Endothelial cell of umbilical vein (primary cell): ENCODE results near the gene URM1. TPM values are rescaled to one million over a fixed set of nuclear protein-coding genes. Genes with fewer than 3 reads are reported as not detected.

Source experiments
- BruUV-seq: library from RNA; stranded (reverse); fragments of 400-500 nt; replicated peaks from 2 replicates; lab custom pipeline; 2021; lab: Mats Ljungman, UMichigan
- CTCF ChIA-PET: fragments of 300-600, 350-600 bp; sonication (Branson Sonifier 250); formaldehyde crosslinking; loops from one replicate; lab custom pipeline; 2021; ENCODE audit warnings: antibody characterized with exemption, inconsistent platforms; lab: Charles Lee
- POLR2A ChIA-PET: fragments of 300-600, 350-600 bp; sonication (Branson Sonifier 250); formaldehyde crosslinking; loops from one replicate; lab custom pipeline; 2021; ENCODE audit warnings: antibody characterized with exemption, inconsistent platforms; lab: Charles Lee
- DNase-seq: peaks from one replicate; pipeline ENCODE4 v3.0.0-alpha.2; 2011; ENCODE audit warnings: low read depth, low spot score
- FAIRE-seq: peaks from 2 replicates; lab custom pipeline; 2011; peaks lifted over from hg19 to GRCh38; lab: Jason Lieb, UNC
- H2AFZ ChIP-seq: 2 replicates; pipeline ENCODE4 v1.6.0; 2012; ENCODE audit warnings: low read depth, low read length, control low read depth, inconsistent platforms
- H3K27ac ChIP-seq: 2 replicates; pipeline ENCODE4 v1.5.1; 2011; ENCODE audit warnings: low read depth, mild to moderate bottlenecking, control low read depth, low read length, moderate library complexity; ENCODE audit not compliant: insufficient read depth
- H3K27me3 ChIP-seq, 2 experiments: 2 replicates each; pipeline versions ENCODE4 v1.6.0 to v1.6.1; 2011; ENCODE audit warnings: low read length in 2 of 2, mixed read lengths in 1 of 2; ENCODE audit not compliant: control insufficient read depth in 2 of 2, insufficient read depth in 2 of 2
- H3K36me3 ChIP-seq, 2 experiments: 2 replicates in 1 of 2; 3 replicates in 1 of 2; pipeline ENCODE4 v1.5.1; 2011; ENCODE audit warnings: low read length in 2 of 2, mild to moderate bottlenecking in 1 of 2, moderate library complexity in 1 of 2; ENCODE audit not compliant: control insufficient read depth in 2 of 2, insufficient read depth in 2 of 2; ENCODE audit errors: extremely low read depth in 1 of 2
- H3K4me1 ChIP-seq: 3 replicates; pipeline ENCODE4 v1.5.1; 2011; ENCODE audit warnings: mild to moderate bottlenecking, low read length; ENCODE audit not compliant: control insufficient read depth, insufficient read depth; ENCODE audit errors: extremely low read depth
- H3K4me2 ChIP-seq: 2 replicates; pipeline ENCODE4 v1.6.1; 2011; ENCODE audit warnings: low read length, control low read depth, mixed read lengths; ENCODE audit not compliant: insufficient read depth
- H3K4me3 ChIP-seq, 3 experiments: fragments of 200-600 bp in 1 of 3; sonication (generic), shearing (Covaris generic) in 1 of 3; replicated peaks in 1 of 3; 2 replicates each; pipeline ENCODE4 v1.5.1; 2011 to 2016; ENCODE audit warnings: control low read depth in 3 of 3, low read length in 3 of 3, mild to moderate bottlenecking in 2 of 3, inconsistent platforms in 1 of 3, low read depth in 1 of 3, moderate library complexity in 1 of 3; ENCODE audit not compliant: insufficient read depth in 1 of 3
- H3K79me2 ChIP-seq: 2 replicates; pipeline ENCODE4 v1.6.0; 2012; ENCODE audit warnings: low read length, inconsistent platforms; ENCODE audit not compliant: control insufficient read depth, insufficient read depth
- H3K9ac ChIP-seq: replicated peaks from 2 replicates; pipeline ENCODE3; 2011; ENCODE audit warnings: low read length, control low read depth; ENCODE audit not compliant: insufficient read depth; ENCODE audit errors: extremely low read depth
- H3K9me1 ChIP-seq: replicated peaks from 3 replicates; pipeline ENCODE4 v1.6.0; 2011; ENCODE audit warnings: mild to moderate bottlenecking, low read length; ENCODE audit not compliant: control insufficient read depth, insufficient read depth; ENCODE audit errors: extremely low read depth
- H3K9me3 ChIP-seq: replicated peaks from 2 replicates; pipeline ENCODE4 v1.5.1; 2012; ENCODE audit warnings: low read length, inconsistent platforms; ENCODE audit not compliant: control insufficient read depth, insufficient read depth
- H4K20me1 ChIP-seq: replicated peaks from 2 replicates; pipeline ENCODE3; 2011; ENCODE audit warnings: mild to moderate bottlenecking, low read length; ENCODE audit not compliant: control insufficient read depth, insufficient read depth; ENCODE audit errors: extremely low read depth
- EZH2 ChIP-seq: IDR thresholded peaks from 2 replicates; pipeline ENCODE4 v1.6.1; 2012; ENCODE audit warnings: borderline replicate concordance, low read depth, mild to moderate bottlenecking, moderate library complexity, low read length, inconsistent platforms; ENCODE audit not compliant: severe bottlenecking
- FOS ChIP-seq: IDR thresholded peaks from 2 replicates; pipeline ENCODE4 v1.6.1; 2011; ENCODE audit warnings: mild to moderate bottlenecking, low read length, moderate library complexity, borderline replicate concordance; ENCODE audit not compliant: insufficient read depth
- MYC ChIP-seq: IDR thresholded peaks from one replicate; pipeline ENCODE4 v1.6.1; 2011; ENCODE audit warnings: mild to moderate bottlenecking, low read depth, low read length
- POLR2A ChIP-seq: IDR thresholded peaks from 2 replicates; pipeline ENCODE4 v1.6.1; 2012; ENCODE audit warnings: low read depth, mild to moderate bottlenecking, control low read depth, low read length
- POLR2AphosphoS5 ChIP-seq: IDR thresholded peaks from 2 replicates; pipeline ENCODE4 v1.6.1; 2012; ENCODE audit warnings: low read depth, mild to moderate bottlenecking, control low read depth, low read length, moderate library complexity; ENCODE audit not compliant: insufficient read depth
- dilution Hi-C: fragments of 300-500 bp; cut with MboI; formaldehyde crosslinking; loops from one replicate; pipeline ENCODE4 v1.15.0; 2019; ENCODE audit warnings: low sequenced_read_pairs; ENCODE audit not compliant: extremely low pct_ligation_motif_present
- intact Hi-C: fragments of 100-400 bp; cut with micrococcal nuclease; formaldehyde crosslinking; loops from one replicate; pipeline ENCODE4 v1.10.0; 2022
- polyA plus RNA-seq, 4 experiments: library from polyadenylated mRNA; depleted of rRNA in 3 of 4; stranded (reverse) in 3 of 4; unstranded in 1 of 4; fragments of >200 nt; gene quantifications; 2 replicates each; pipeline versions ENCODE4 v1.2.1 to v1.2.3, GENCODE V29; 2011 to 2012; ENCODE audit warnings: missing spikeins in 1 of 4
- total RNA-seq: library from RNA; stranded (reverse); gene quantifications from 2 replicates; pipeline ENCODE4 v1.2.3, GENCODE V29; 2021
- TF ChIP-seq, protein P1 (sequence below), 2 donors: IDR thresholded peaks; 1 replicate in 1 of 2; 2 replicates in 1 of 2; pipeline ENCODE4 v1.5.1; 2011; ENCODE audit warnings: low read length in 2 of 2, mild to moderate bottlenecking in 2 of 2, moderate library complexity in 2 of 2, control low read depth in 1 of 2, inconsistent platforms in 1 of 2, low read depth in 1 of 2; ENCODE audit not compliant: insufficient read depth in 1 of 2; ENCODE audit errors: extremely low read depth in 1 of 2
- TF ChIP-seq, protein P2 (sequence below): IDR thresholded peaks from 2 replicates; pipeline ENCODE4 v1.6.1; 2011; ENCODE audit not compliant: insufficient read depth, insufficient read length

Gene URM1
- total and polyA plus RNA-seq, 2 donors (not counting 3 experiments of a cell fraction or from before 2014, with no cell fraction given), result 86.5 to 100 TPM

GRCh38 chr9:128429513-128430086 is 58.4 kb downstream of the URM1 start:
- no peak overlapping the region for H3K9ac ChIP-seq
- H3K79me2 ChIP-seq, result no peaks in the 10 kb centered on the region
- ChIA-PET POLR2A (interaction anchor here (0.6 kb wide), 2 partner anchors 200 to 770 kb away, joined by 3 read pairs; no protein-coding TSS in a partner anchor), CTCF (interaction anchor here (0.8 to 2.9 kb wide), 6 partner anchors 9 to 134 kb away, joined by 3 to 22 read pairs (median 4); no protein-coding TSS in a partner anchor)
- H2AFZ ChIP-seq, result no peak overlapping the region
- no peak overlapping the region for H3K4me2 ChIP-seq
- BruUV-seq, result no TSS peak
- TF ChIP-seq MYC (no peak), POLR2AphosphoS5 (no peak), FOS (no peak), POLR2A (no peak), EZH2 (no peak)
- TF ChIP-seq, protein P1, sequence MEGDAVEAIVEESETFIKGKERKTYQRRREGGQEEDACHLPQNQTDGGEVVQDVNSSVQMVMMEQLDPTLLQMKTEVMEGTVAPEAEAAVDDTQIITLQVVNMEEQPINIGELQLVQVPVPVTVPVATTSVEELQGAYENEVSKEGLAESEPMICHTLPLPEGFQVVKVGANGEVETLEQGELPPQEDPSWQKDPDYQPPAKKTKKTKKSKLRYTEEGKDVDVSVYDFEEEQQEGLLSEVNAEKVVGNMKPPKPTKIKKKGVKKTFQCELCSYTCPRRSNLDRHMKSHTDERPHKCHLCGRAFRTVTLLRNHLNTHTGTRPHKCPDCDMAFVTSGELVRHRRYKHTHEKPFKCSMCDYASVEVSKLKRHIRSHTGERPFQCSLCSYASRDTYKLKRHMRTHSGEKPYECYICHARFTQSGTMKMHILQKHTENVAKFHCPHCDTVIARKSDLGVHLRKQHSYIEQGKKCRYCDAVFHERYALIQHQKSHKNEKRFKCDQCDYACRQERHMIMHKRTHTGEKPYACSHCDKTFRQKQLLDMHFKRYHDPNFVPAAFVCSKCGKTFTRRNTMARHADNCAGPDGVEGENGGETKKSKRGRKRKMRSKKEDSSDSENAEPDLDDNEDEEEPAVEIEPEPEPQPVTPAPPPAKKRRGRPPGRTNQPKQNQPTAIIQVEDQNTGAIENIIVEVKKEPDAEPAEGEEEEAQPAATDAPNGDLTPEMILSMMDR (IDR thresholded peaks at IDR 0.05; ENCODE audit: extremely low read depth in 1 of 2, insufficient read depth in 1 of 2, low read depth in 1 of 2, low read length in 2 of 2), result no peak
- TF ChIP-seq, protein P2, sequence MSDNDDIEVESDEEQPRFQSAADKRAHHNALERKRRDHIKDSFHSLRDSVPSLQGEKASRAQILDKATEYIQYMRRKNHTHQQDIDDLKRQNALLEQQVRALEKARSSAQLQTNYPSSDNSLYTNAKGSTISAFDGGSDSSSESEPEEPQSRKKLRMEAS, result no peak
- no peaks in the 10 kb centered on the region for H3K9me1 ChIP-seq
- intact Hi-C loops (loop anchor here (1.0 kb wide), 1 partner anchor 8 kb away; no protein-coding TSS in a partner anchor), dilution Hi-C loops (no loop called here)
- H3K9me3 ChIP-seq, result no peaks in the 10 kb centered on the region
- FAIRE-seq (no peak), DNase-seq (no peak)
- H3K4me1 ChIP-seq, result peaks cover 12% of the 10 kb centered on the region
- H3K27me3 ChIP-seq, result no peaks in the 10 kb centered on the region
- no peaks in the 10 kb centered on the region for H4K20me1 ChIP-seq
- no peak overlapping the region for H3K4me3 ChIP-seq
- H3K36me3 ChIP-seq, result no peaks in the 10 kb centered on the region
- peak overlapping the region; percentile 41 for H3K27ac ChIP-seq
